Fibroblast of skin of left biceps (primary cell): ENCODE measurements around the gene C2orf76.
"Not testable (repeated sequence)": the region's sequence is repeated elsewhere in the genome, so short reads cannot be mapped to it uniquely, and the experiment has no call there.

Source experiments
- DNase-seq, 2 experiments: peaks; one replicate each; pipeline ENCODE4 v3.0.0-alpha.2; 2013; ENCODE audit warnings: low read depth in 2 of 2

Gene C2orf76

GRCh38 chr2:119366649-119367471 is at the start of gene C2orf76, which contains the start of gene DBI:
Gene C2orf76, minus strand, starts transcription at chr2:119366834. Its CDS starts 26,875 bp downstream, at chr2:119339959.
Gene DBI, plus strand, starts transcription at chr2:119366977. Its CDS starts 75 bp downstream, at chr2:119367052.
- peak; percentile 74 to 81 for DNase-seq

- DNase-seq: no peak
Measured at GRCh38 chr2:119415630-119416029, 49.0 kb upstream of the C2orf76 start.

GRCh38 chr2:119414894-119415293 is 48.3 kb upstream of the C2orf76 start:
- DNase-seq: no peak

GRCh38 chr2:119409506-119409905 is 42.9 kb upstream of the C2orf76 start:
- no peak for DNase-seq

GRCh38 chr2:119408221-119408619 is 41.6 kb upstream of the C2orf76 start:
- no peak for DNase-seq

GRCh38 chr2:119407430-119408220 is 41.0 kb upstream of the C2orf76 start:
- DNase-seq: no peak

GRCh38 chr2:119405151-119405550 is 38.5 kb upstream of the C2orf76 start:
- no peak for DNase-seq

GRCh38 chr2:119403618-119404017 is 37.0 kb upstream of the C2orf76 start:
- DNase-seq: not testable (repeated sequence)

- no peak for DNase-seq
Measured at GRCh38 chr2:119402645-119403560, 36.3 kb upstream of the C2orf76 start.

- DNase-seq: no peak
Measured at GRCh38 chr2:119402106-119402505, 35.5 kb upstream of the C2orf76 start.

GRCh38 chr2:119397196-119397595 is 30.6 kb upstream of the C2orf76 start:
- no peak for DNase-seq

- DNase-seq: no peak
Measured at GRCh38 chr2:119393971-119394748, 27.5 kb upstream of the C2orf76 start.

- peak; percentile 53 to 58 for DNase-seq
Measured at GRCh38 chr2:119389615-119390306, 23.1 kb upstream of the C2orf76 start.

- DNase-seq: peak; percentile 75 to 76
Measured at GRCh38 chr2:119387381-119388129, 20.9 kb upstream of the C2orf76 start.

GRCh38 chr2:119385466-119385865 is 18.8 kb upstream of the C2orf76 start:
- DNase-seq: no peak

GRCh38 chr2:119384971-119385370 is 18.3 kb upstream of the C2orf76 start:
- no peak for DNase-seq

- DNase-seq: no peak
Measured at GRCh38 chr2:119383410-119384140, 16.9 kb upstream of the C2orf76 start.

GRCh38 chr2:119378566-119378965 is 11.9 kb upstream of the C2orf76 start:
- no peak for DNase-seq

GRCh38 chr2:119377993-119378345 is 11.3 kb upstream of the C2orf76 start:
- no peak for DNase-seq
